Heart left ventricle (tissue), 16 donors: Measurements from ENCODE around the gene MEGF8. TPM values are rescaled to one million over a fixed set of nuclear protein-coding genes. Genes with fewer than 3 reads are reported as not detected.

Source experiments
- ATAC-seq, 4 donors: fragments of 200-7000 bp; cut with Tn5 transposase; one replicate each; pipeline ENCODE4 v1.9.1; 2020 to 2022; ENCODE audit warnings: moderate library complexity in 4 of 4, mild to moderate bottlenecking in 3 of 4, moderate number of reproducible peaks in 1 of 4
- DNase-seq, 5 donors: peaks; one replicate each; pipeline ENCODE4 v3.0.0-alpha.2; 2020
- H3K27ac ChIP-seq, 12 donors: fragments of 200-600 bp; sonication (generic) in 4 of 12; one replicate each; pipeline versions ENCODE4 v1.5.0 to v1.8.0; 2016 to 2022; ENCODE audit warnings: mild to moderate bottlenecking in 2 of 12
- H3K27me3 ChIP-seq, 9 donors: fragments of 200-600 bp; sonication (generic) in 2 of 9; one replicate each; pipeline versions ENCODE4 v1.5.1 to v1.8.0; 2016 to 2022; ENCODE audit warnings: mild to moderate bottlenecking in 3 of 9
- H3K36me3 ChIP-seq, 9 donors: fragments of 200-600 bp; sonication (generic) in 2 of 9; one replicate each; pipeline versions ENCODE4 v1.5.0 to v1.8.0; 2018 to 2022; ENCODE audit warnings: mild to moderate bottlenecking in 2 of 9
- H3K4me1 ChIP-seq, 12 donors: fragments of 200-600 bp; sonication (generic) in 4 of 12; one replicate each; pipeline versions ENCODE4 v1.5.0 to v1.8.0; 2016 to 2022; ENCODE audit warnings: mild to moderate bottlenecking in 3 of 12
- H3K4me3 ChIP-seq, 12 donors: fragments of 200-600 bp; sonication (generic) in 4 of 12; one replicate each; pipeline versions ENCODE4 v1.5.0 to v1.8.0; 2017 to 2022; ENCODE audit warnings: mild to moderate bottlenecking in 9 of 12, moderate library complexity in 4 of 12
- H3K9me3 ChIP-seq, 12 donors: fragments of 200-600 bp; sonication (generic) in 4 of 12; one replicate each; pipeline versions ENCODE4 v1.5.0 to v1.8.0; 2016 to 2022; ENCODE audit warnings: mild to moderate bottlenecking in 1 of 12
- POLR2A ChIP-seq, 2 donors: fragments of 450-650 bp; IDR thresholded peaks; one replicate each; pipeline ENCODE4 v1.6.1; 2017; ENCODE audit warnings: antibody characterized with exemption in 2 of 2, mild to moderate bottlenecking in 2 of 2, moderate library complexity in 2 of 2
- WGBS, 4 donors: extraction: QIAGEN DNeasy Blood & Tissue Kit in 2 of 4; methylation state at CpG; one replicate each; pipeline versions ENCODE4 v1.1.5 to v1.1.7; 2013 to 2018; 5-methylcytosine and 5-hydroxymethylcytosine counted together
- intact Hi-C, 10 donors: fragments of 100-400 bp; cut with DNase I; formaldehyde crosslinking; loops; one replicate each; pipeline versions ENCODE4 v1.11.1 to v1.14.2; 2022
- polyA plus RNA-seq, 2 donors: library from polyadenylated mRNA; stranded (reverse); fragments of 200-250 nt; gene quantifications; one replicate each; pipeline ENCODE4 v1.2.3, GENCODE V29; 2013
- total RNA-seq, 9 donors: library from RNA; depleted of rRNA in 2 of 9; stranded (reverse); fragments of >200 nt in 2 of 9; fragmentation: NEBNext Ultra II Directional in 3 of 9; extraction: Animal tissue kit (Norgen Biotek cat#: 25700) in 3 of 9; gene quantifications; one replicate each; pipeline versions ENCODE4 v1.1.0 to v1.2.4, GENCODE V29; 2016 to 2023
- TF ChIP-seq, protein P1 (sequence below), 12 donors: fragments of 200-600 bp; sonication (generic) in 4 of 12; IDR thresholded peaks; one replicate each; pipeline versions ENCODE4 v1.5.0 to v1.8.0; 2018 to 2022; ENCODE audit warnings: antibody characterized with exemption in 12 of 12, mild to moderate bottlenecking in 5 of 12
- donor health status: ischemic (EF 13 %, LVEDD 7.1; RV severe dilation, severe dysfunction).
- donor health status: healthy with polysubstance abuse.
- donor health status: DM: no; HTN: yes; CAD: no.
- donor health status: DM: no; HTN: no; CAD: no.
- donor health status: ischemic (EF 25% LVEDD 6.9; RV normal size, moderate dysfunction).
- donor health status: ischemic (EF 25% LVEDD 5.7; RV mildly dilated, moderate dysfunction).
- donor health status: healthy.
- donor health status: DM: yes; HTN: yes; CAD: no.
- donor health status: ischemic (EF 35%, LVEDD 5.7; RV mildly dilated, moderate dysfunction).
- donor health status: nonischemic (EF 11% LVEDD 7.7; RV severe dilation, severe dysfunction).
- donor health status: DM: yes; HTN: yes; CAD: no.
- donor health status: PGD.
- donor health status: ischemic (EF 29% LVEDD 5.4; RV normal size, mild dysfunction).
- donor health status: nonischemic (EF 23%, LVEDD 6.1; RV moderate dilation, normal function).

MEGF8 gene
- total and polyA plus RNA-seq, 11 donors: 22.8 to 50.4 (median 32.8) TPM

DNA sequence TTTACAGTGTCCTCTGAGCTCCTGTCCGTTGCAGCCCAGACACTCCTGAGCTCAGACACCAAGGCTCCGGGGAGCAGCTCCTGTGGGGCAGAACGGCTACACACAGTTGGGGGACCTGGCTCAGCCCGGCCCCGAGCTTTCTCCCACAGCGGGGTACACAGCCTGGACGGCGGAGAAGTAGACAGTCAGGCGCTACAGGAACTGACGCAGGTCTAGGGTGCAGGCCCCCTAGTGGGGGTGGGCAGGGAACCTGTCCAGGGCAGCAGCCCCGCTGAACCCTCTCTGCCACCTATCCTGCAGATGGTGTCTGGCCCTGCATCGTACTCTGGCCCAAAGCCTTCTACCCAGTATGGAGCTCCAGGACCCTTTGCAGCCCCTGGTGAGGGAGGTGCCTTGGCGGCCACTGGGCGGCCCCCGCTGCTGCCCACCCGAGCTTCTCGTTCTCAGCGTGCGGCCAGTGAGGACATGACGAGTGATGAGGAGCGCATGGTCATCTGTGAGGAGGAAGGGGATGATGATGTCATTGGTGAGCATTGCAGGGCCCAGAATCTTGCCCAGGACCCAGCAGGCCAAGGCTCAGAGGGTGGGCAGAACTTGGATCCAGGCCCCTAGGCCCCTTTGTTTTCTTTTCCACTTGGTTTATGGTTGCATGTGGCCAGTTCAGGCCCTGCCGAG, 36.4 kb upstream of the MEGF8 start:
- intact Hi-C loops: loop anchor here in 2 of 10 donors (5.0 kb wide), 2 partner anchors 33 to 42 kb away; no protein-coding TSS in a partner anchor
- H3K4me1 ChIP-seq: peaks cover 8 to 27% (median 25%) of the 10 kb centered on the region in 12 donors
- no peaks in the 10 kb centered on the region for H3K27me3 ChIP-seq
- DNase-seq (no peak), ATAC-seq (no peak)
- H3K9me3 ChIP-seq: no peaks in the 10 kb centered on the region
- no peak overlapping the region for H3K4me3 ChIP-seq
- peaks cover 0 to 74% (median 71%) of the 10 kb centered on the region in 9 donors for H3K36me3 ChIP-seq
- TF ChIP-seq, protein P1, sequence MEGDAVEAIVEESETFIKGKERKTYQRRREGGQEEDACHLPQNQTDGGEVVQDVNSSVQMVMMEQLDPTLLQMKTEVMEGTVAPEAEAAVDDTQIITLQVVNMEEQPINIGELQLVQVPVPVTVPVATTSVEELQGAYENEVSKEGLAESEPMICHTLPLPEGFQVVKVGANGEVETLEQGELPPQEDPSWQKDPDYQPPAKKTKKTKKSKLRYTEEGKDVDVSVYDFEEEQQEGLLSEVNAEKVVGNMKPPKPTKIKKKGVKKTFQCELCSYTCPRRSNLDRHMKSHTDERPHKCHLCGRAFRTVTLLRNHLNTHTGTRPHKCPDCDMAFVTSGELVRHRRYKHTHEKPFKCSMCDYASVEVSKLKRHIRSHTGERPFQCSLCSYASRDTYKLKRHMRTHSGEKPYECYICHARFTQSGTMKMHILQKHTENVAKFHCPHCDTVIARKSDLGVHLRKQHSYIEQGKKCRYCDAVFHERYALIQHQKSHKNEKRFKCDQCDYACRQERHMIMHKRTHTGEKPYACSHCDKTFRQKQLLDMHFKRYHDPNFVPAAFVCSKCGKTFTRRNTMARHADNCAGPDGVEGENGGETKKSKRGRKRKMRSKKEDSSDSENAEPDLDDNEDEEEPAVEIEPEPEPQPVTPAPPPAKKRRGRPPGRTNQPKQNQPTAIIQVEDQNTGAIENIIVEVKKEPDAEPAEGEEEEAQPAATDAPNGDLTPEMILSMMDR (IDR thresholded peaks at IDR 0.05): no peak
- no peak for TF ChIP-seq POLR2A (IDR thresholded peaks at IDR 0.05)
- WGBS, 4 donors: 85 to 90% (median 88%) methylated on average over 7 to 22 of the region's 22 CpGs
- H3K27ac ChIP-seq: no peak overlapping the region

DNA sequence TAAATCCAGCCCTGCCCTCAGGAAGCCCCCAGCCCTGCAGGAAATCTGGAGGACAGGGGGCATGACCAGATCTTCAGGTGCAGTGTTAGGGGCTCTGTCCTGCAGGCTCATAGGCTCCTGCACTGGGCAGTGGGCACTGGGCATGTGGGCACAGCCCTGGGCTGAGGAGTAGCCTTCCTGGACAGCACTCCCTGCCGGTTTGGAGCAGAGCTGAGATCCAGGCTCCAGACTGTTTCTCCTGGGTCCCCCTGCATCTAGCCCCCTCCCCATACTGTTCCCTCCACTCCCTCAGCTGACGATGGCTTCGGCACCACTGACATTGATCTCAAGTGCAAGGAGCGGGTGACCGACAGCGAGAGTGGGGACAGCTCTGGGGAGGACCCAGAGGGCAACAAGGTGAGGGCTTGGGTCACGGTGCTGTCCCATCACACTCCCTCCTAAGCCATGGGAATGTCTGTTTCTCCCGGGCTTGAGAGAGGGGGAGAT, 35.8 kb upstream of the MEGF8 start:
- no peak for DNase-seq
- intact Hi-C loops: loop anchor here in 4 of 10 donors (5.0 to 10.0 kb wide), 3 partner anchors 33 to 155 kb away; partner anchors contain the start of gene POU2F2 (in 1 of the 4)
- Histone ChIP-seq H3K36me3 (peaks cover 0 to 80% (median 77%) of the 10 kb centered on the region in 9 donors), H3K9me3 (no peaks in the 10 kb centered on the region), H3K4me3 (no peak overlapping the region), H3K27ac (no peak overlapping the region), H3K4me1 (peaks cover 8 to 26% (median 24%) of the 10 kb centered on the region in 12 donors), H3K27me3 (no peaks in the 10 kb centered on the region)
- TF ChIP-seq POLR2A (IDR thresholded peaks at IDR 0.05): no peak
- TF ChIP-seq, protein P1 (IDR thresholded peaks at IDR 0.05): no peak
- no peak for ATAC-seq
- WGBS, 4 donors: 81 to 86% (median 85%) methylated on average over 7 to 8 of the region's 8 CpGs

DNA sequence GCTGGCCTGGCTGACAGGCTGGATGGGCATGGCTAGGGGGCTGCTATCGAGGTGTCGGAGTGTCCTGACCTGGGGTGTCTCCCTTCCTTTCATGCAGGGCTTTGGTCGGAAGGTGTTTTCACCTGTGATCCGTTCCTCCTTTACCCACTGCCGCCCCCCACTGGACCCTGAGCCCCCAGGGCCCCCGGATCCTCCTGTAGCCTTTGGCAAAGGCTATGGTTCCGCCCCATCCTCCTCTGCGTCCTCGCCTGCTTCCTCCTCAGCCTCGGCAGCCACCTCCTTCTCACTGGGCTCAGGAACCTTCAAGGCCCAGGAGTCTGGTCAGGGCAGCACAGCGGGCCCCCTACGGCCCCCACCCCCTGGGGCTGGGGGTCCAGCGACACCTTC, 35.3 kb upstream of the MEGF8 start:
- H3K36me3 ChIP-seq: peaks cover 0 to 85% (median 80%) of the 10 kb centered on the region in 9 donors
- H3K4me1 ChIP-seq: peaks cover 5 to 21% (median 19%) of the 10 kb centered on the region in 12 donors
- no peak overlapping the region for H3K27ac ChIP-seq
- H3K4me3 ChIP-seq: no peak overlapping the region
- intact Hi-C loops: loop anchor here in 2 of 10 donors (5.0 to 10.0 kb wide), 2 partner anchors 43 to 155 kb away; partner anchors contain the start of gene POU2F2 (in 1 of the 2)
- WGBS, 4 donors: 76 to 85% (median 83%) methylated on average over 11 to 13 of the region's 13 CpGs
- no peak for DNase-seq
- no peak for ATAC-seq
- H3K27me3 ChIP-seq: no peaks in the 10 kb centered on the region
- TF ChIP-seq, protein P1 (IDR thresholded peaks at IDR 0.05): no peak
- no peak for TF ChIP-seq POLR2A (IDR thresholded peaks at IDR 0.05)
- no peaks in the 10 kb centered on the region for H3K9me3 ChIP-seq
